ENCODE measurements around the gene TBX15.

The TBX15 gene

DNA sequence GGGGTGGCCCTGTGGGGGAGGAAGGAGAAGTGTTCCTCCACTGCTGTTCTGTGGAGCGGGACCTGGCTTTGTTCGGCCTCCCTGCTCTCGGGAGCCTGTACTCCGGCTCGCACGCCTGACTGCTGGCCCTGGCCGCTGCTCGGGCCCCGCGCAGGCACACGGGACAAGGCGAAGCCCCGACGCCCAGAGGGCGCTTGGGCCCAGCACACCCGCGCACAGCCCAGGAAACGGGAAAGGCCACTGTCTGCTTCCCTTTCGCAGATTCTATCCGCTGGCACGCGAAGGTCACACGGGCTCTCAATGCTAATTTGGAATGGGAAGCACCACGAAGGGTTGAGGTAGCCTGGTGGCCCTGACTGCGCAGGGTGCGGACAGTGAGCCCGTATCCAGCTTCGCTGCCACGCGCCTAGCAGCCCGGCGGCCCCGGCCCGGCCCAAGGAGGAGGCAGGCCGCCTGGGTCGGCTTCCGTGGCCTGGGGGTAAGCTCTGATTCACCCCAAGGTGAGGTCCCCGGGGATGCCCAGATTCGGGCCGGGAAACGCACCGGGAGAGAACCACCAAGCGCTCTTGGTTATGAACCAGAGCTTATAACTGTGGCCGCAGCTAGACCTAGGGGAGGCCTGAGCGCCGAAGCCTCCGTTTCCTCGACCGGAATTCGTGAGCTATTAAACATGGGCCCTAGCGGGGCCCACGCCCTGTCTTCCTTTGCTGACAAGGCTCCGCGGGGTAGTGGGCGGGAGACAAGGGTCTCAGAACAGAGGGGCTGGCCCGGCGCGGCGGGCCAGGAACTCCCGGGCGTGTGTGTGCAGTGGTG is 19.7 kb upstream of the TBX15 start:
- no peaks in the 10 kb centered on the region for H4K20me1 ChIP-seq (ENCODE audit: insufficient read depth)
- TF ChIP-seq CTCF (conservative IDR thresholded peaks at IDR 0.05; ENCODE audit: low read depth, low read length): no peak
- H3K27ac ChIP-seq: no peak overlapping the region
- H3K79me2 ChIP-seq (ENCODE audit: insufficient read depth, low read depth): no peaks in the 10 kb centered on the region
- no peak overlapping the region for H2AFZ ChIP-seq (ENCODE audit: low read depth)
- H3K4me3 ChIP-seq (IDR thresholded peaks at IDR 0.05; ENCODE audit: insufficient read depth, low read depth, low read length): no peak overlapping the region
- H3K4me1 ChIP-seq (ENCODE audit: low read depth, poor library complexity, severe bottlenecking): peaks cover 6% of the 10 kb centered on the region
- no peaks in the 10 kb centered on the region for H3K27me3 ChIP-seq (ENCODE audit: insufficient read depth, low read depth)
- H3K4me2 ChIP-seq: no peak overlapping the region
- no peaks in the 10 kb centered on the region for H3K36me3 ChIP-seq (ENCODE audit: insufficient read depth)
- H3K9ac ChIP-seq: no peak overlapping the region

DNA sequence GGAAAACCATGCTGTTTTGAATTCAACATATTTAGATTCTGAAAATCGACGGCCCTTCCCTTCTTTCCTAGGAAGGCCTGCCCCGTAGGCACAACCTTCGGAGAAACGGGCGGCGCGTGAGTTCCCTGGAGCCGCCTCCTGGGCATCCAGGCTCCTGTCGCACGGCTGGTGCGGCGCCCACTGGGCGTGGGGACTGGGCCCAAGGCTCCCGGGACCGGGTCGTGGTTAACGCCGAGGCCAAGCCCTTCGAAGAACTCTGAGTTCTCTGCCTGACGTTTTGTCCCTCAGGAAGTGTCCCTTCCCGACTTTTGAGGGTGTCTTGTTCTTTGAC is 19.2 kb upstream of the TBX15 start:
- Histone ChIP-seq H3K9ac (no peak overlapping the region), H3K27ac (no peak overlapping the region), H3K4me3 (IDR thresholded peaks at IDR 0.05; ENCODE audit: insufficient read depth, low read depth, low read length) (no peak overlapping the region), H2AFZ (ENCODE audit: low read depth) (no peak overlapping the region), H4K20me1 (ENCODE audit: insufficient read depth) (no peaks in the 10 kb centered on the region), H3K4me2 (no peak overlapping the region), H3K79me2 (ENCODE audit: insufficient read depth, low read depth) (no peaks in the 10 kb centered on the region), H3K36me3 (ENCODE audit: insufficient read depth) (no peaks in the 10 kb centered on the region), H3K4me1 (ENCODE audit: low read depth, poor library complexity, severe bottlenecking) (peaks cover 6% of the 10 kb centered on the region), H3K27me3 (ENCODE audit: insufficient read depth, low read depth) (no peaks in the 10 kb centered on the region)
- TF ChIP-seq CTCF (conservative IDR thresholded peaks at IDR 0.05; ENCODE audit: low read depth, low read length): no peak

- Histone ChIP-seq H3K4me3 (IDR thresholded peaks at IDR 0.05; ENCODE audit: insufficient read depth, low read depth, low read length) (no peak overlapping the region), H3K9ac (no peak overlapping the region), H2AFZ (ENCODE audit: low read depth) (no peak overlapping the region), H4K20me1 (ENCODE audit: insufficient read depth) (no peaks in the 10 kb centered on the region), H3K27ac (no peak overlapping the region), H3K36me3 (ENCODE audit: insufficient read depth) (no peaks in the 10 kb centered on the region), H3K27me3 (ENCODE audit: insufficient read depth, low read depth) (no peaks in the 10 kb centered on the region), H3K4me1 (ENCODE audit: low read depth, poor library complexity, severe bottlenecking) (peaks cover 2% of the 10 kb centered on the region), H3K79me2 (ENCODE audit: insufficient read depth, low read depth) (no peaks in the 10 kb centered on the region), H3K4me2 (no peak overlapping the region)
- TF ChIP-seq CTCF (conservative IDR thresholded peaks at IDR 0.05; ENCODE audit: low read depth, low read length): no peak
Measured at GRCh38 chr1:119006406-119007279, 18.5 kb upstream of the TBX15 start.

DNA sequence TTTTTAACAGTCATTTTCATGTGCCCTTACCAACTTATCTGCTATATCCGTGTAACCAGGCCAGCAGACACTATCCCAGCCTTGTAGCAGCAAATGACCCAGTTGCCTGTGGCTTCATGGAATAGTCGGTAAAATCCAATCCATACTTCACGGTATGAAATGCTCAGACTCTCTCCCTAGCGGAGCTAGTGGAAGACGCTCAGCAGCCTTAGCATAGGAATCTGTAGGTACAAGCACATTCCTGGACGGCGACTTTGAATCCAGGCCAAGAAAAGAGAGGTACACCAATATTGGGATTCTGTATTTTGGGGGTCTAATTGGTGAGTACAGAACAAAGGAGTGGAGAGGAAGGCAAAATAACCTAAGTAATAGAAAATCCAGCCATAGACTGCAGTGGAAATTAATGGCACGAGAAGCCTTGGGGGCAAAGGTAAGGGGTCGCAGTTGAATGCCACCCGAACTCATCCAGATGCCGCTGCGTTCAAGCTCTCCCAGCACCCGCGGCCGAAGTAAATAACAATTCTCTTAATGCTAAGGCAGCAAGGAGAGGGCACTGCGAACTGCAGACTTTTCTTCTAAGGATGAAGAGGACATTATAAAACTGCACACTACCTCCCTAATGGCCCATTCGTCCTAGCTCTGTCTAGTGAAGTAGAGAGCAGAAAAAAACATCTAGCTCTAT is 17.7 kb upstream of the TBX15 start:
- no peaks in the 10 kb centered on the region for H3K79me2 ChIP-seq (ENCODE audit: insufficient read depth, low read depth)
- no peak overlapping the region for H3K9ac ChIP-seq
- TF ChIP-seq CTCF (conservative IDR thresholded peaks at IDR 0.05; ENCODE audit: low read depth, low read length): no peak
- H3K27ac ChIP-seq: no peak overlapping the region
- no peaks in the 10 kb centered on the region for H3K36me3 ChIP-seq (ENCODE audit: insufficient read depth)
- H3K27me3 ChIP-seq (ENCODE audit: insufficient read depth, low read depth): no peaks in the 10 kb centered on the region
- H3K4me1 ChIP-seq (ENCODE audit: low read depth, poor library complexity, severe bottlenecking): no peaks in the 10 kb centered on the region
- H2AFZ ChIP-seq (ENCODE audit: low read depth): no peak overlapping the region
- no peaks in the 10 kb centered on the region for H4K20me1 ChIP-seq (ENCODE audit: insufficient read depth)
- no peak overlapping the region for H3K4me2 ChIP-seq
- H3K4me3 ChIP-seq (IDR thresholded peaks at IDR 0.05; ENCODE audit: insufficient read depth, low read depth, low read length): no peak overlapping the region

Data from KMS-11 (cell line).